HAP-1 (cell line): ENCODE results near the gene SLC24A3.
A peak's percentile ranks its signal among the peaks of the same experiment; 100 is the strongest.

Experiments used
- DNase-seq, 2 experiments: peaks; one replicate each; pipeline ENCODE4 v3.0.0-alpha.2; 2016 to 2020; ENCODE audit warnings: low spot score in 2 of 2
- H3K27me3 ChIP-seq: fragments of 250-450 bp; sonication (Bioruptor Pico); 2 replicates; pipeline ENCODE4 v1.5.1; 2020; ENCODE audit warnings: low read depth, mild to moderate bottlenecking, moderate library complexity
- H3K36me3 ChIP-seq: fragments of 250-450 bp; sonication (Bioruptor Pico); replicated peaks from 2 replicates; pipeline ENCODE4 v1.5.1; 2020; ENCODE audit warnings: mild to moderate bottlenecking
- H3K4me1 ChIP-seq: fragments of 250-450 bp; sonication (Bioruptor Pico); 2 replicates; pipeline ENCODE4 v1.5.1; 2020; ENCODE audit warnings: mild to moderate bottlenecking
- H3K4me3 ChIP-seq: fragments of 250-450 bp; sonication (Bioruptor Pico); 2 replicates; pipeline ENCODE4 v1.5.1; 2020; ENCODE audit warnings: mild to moderate bottlenecking, moderate library complexity
- H3K9me3 ChIP-seq: fragments of 250-450 bp; sonication (Bioruptor Pico); 2 replicates; pipeline ENCODE4 v1.5.1; 2020; ENCODE audit warnings: mild to moderate bottlenecking, moderate library complexity
- in situ Hi-C: fragments of 300-500 bp; cut with MboI; formaldehyde crosslinking; loops from 3 replicates; pipeline ENCODE4 v1.14.3; 2020; ENCODE audit warnings: low sequenced_read_pairs, inconsistent platforms, mixed read lengths

SLC24A3 gene

DNA sequence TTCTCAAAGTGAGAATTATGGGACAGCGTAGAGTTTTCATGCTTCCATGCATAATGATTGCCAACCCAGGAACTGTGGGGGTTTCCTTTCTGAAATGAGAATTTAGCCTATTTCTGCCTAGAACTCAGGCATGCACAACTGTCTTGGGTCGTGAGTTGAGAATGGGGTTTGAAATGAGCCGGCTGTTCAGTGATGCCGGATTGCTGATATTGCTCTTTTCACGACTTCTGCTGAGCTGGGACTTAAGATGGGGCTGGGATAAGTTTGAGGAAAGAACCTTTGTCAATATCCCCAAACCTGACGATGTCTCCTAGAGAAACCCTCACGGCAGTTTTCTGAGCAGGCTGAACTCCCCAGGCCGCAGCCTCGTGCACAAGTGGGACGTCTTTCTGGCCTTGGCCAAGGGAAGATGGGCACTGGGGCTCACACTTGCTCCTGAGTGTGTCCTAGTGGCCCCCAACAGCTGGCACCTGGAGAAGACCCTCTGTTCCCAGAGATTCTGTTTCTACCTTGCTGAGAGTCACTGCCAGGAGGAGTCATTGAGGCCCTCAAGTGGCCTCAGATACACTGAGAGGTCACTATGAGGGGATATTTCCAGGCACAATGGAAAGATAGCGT is 511.5 kb downstream of the SLC24A3 start:
- Histone ChIP-seq H3K4me1 (no peaks in the 10 kb centered on the region), H3K9me3 (no peaks in the 10 kb centered on the region), H3K36me3 (no peaks in the 10 kb centered on the region), H3K27me3 (no peaks in the 10 kb centered on the region), H3K4me3 (no peak overlapping the region)
- no peak for DNase-seq
- in situ Hi-C loops, result no loop called here

DNA sequence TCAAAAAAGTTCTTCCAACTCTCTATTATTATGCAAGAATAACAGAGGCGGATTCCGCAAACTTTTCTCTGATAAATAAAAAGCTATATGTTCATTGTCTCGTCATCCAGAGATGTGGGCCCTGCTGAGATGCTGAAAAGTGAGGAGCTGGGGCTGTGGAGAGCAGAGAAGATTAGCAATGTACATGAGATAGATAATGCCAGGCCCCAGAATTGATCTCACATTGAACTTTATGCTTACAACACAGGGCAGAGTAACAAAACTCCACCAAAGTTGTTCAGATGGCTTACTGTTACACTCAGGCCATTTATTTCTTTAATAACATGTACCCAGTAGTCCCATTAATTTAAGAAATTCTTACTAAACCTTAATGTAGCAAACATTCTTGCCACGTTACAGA is 512.9 kb downstream of the SLC24A3 start:
- in situ Hi-C loops, result no loop called here
- no peaks in the 10 kb centered on the region for H3K36me3 ChIP-seq
- H3K9me3 ChIP-seq, result no peaks in the 10 kb centered on the region
- H3K4me1 ChIP-seq, result no peaks in the 10 kb centered on the region
- no peaks in the 10 kb centered on the region for H3K27me3 ChIP-seq
- DNase-seq, result no peak
- no peak overlapping the region for H3K4me3 ChIP-seq

DNA sequence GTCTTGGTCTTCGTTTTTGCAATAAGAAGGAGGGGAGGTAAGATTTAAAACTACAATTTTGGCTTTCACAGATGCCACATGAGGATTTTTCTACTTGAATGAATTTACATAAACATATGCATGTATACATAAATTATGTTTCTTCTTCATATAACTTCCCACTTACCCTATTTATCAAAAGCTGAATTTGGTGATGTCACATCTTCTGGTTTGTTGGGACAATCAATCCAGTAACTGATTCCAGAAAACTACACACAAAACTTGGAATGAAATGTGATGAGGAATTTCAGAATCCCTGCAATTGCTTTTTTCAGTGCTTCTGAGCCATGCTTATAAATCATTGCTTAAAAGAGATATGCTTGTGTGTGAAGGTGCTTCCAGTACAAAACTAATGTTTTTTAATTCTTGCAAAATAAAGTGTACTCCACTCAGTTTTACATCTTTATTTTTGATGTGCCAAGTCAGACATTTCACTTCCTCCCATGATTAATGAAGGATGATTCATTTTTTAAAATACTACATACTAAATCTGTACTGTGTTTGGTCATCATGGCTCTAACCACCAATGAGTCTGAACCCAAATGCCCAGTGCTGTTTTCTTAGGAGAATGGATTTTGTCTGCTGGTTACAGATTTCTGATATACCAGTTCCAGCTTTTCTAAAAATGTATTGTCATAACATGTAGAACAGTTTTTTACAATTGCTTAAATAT is 513.5 kb downstream of the SLC24A3 start:
- Histone ChIP-seq H3K27me3 (no peaks in the 10 kb centered on the region), H3K4me3 (no peak overlapping the region), H3K4me1 (no peaks in the 10 kb centered on the region), H3K36me3 (no peaks in the 10 kb centered on the region), H3K9me3 (no peaks in the 10 kb centered on the region)
- no peak for DNase-seq
- in situ Hi-C loops, result no loop called here

DNA sequence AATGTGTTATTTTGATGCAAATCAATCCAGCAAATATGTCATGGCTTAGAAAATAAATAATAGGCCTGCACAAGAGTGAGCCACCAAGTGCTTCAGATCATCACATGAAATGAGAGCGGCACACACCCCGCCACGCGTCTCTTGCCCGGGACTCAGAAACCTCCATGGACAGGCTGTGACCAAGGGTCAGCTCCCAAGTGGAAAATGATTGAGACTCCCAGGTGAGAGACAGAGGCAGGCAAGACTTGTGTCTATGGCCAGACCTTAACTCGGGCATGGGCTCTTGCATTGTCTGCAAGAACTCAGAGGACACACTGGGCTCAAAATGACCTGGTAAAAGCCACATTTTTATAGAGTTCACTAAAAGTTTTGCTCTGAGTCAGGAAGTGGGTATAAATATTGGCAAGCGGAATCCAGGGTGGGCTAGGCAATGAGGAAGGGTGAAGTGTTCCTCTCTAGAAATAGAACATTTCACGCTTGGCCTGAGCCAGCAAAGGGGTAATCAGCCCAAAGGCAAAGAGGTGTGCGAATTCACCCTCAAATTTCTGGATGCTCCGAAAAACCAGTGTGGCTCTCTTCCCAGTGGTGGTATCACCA is 514.9 kb downstream of the SLC24A3 start:
- H3K9me3 ChIP-seq, result no peaks in the 10 kb centered on the region
- no peaks in the 10 kb centered on the region for H3K27me3 ChIP-seq
- in situ Hi-C loops, result no loop called here
- no peak overlapping the region for H3K4me3 ChIP-seq
- H3K36me3 ChIP-seq, result no peaks in the 10 kb centered on the region
- no peak for DNase-seq
- no peaks in the 10 kb centered on the region for H3K4me1 ChIP-seq

DNA sequence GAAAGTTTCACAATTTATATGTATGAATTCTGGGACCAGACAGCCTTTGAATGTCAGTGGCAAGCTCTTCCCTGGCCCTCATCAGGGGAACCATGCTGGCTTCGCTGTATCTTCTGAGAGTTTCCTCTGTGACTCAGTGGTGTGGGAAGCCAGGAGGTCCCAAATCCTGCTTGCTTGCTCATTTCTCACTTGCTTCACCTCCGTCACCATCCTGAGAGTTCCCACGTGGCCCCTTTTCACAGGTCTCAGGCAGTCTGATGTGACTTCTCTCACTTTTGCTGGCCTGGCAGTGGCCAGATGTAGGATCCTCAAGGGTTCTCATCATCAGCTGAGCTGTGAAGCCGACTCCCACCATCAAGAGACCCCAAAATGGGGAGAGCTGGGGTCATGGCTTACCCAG is 517.2 kb downstream of the SLC24A3 start:
- no peaks in the 10 kb centered on the region for H3K9me3 ChIP-seq

DNA sequence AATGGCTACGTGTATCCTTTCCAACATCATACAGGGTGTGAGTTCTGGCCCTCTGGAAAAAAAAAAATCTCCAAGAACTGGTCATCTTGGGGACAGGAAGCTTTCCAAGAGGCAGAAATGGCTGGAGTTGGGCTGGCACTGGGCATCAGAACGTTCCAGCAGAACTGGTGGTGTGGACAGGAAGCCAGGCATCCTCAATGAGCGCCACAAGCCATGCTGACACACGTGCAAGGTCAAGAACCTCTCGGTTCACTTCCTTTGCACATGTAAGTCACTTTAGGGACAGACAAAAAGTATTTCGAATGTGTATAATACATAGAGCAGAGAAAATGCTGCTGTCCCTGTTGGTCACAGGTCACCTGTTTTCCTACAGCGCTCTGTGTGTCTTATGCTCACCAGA is 518.3 kb downstream of the SLC24A3 start:
- Histone ChIP-seq H3K36me3 (no peaks in the 10 kb centered on the region), H3K4me1 (no peaks in the 10 kb centered on the region), H3K4me3 (no peak overlapping the region), H3K9me3 (no peaks in the 10 kb centered on the region), H3K27me3 (no peaks in the 10 kb centered on the region)
- in situ Hi-C loops, result no loop called here
- no peak for DNase-seq

More for the DNA sequence above, 517.2 kb downstream of the SLC24A3 start:
- no peaks in the 10 kb centered on the region for H3K27me3 ChIP-seq
- H3K36me3 ChIP-seq, result no peaks in the 10 kb centered on the region
- in situ Hi-C loops, result no loop called here
- DNase-seq, result no peak
- no peaks in the 10 kb centered on the region for H3K4me1 ChIP-seq
- no peak overlapping the region for H3K4me3 ChIP-seq

DNA sequence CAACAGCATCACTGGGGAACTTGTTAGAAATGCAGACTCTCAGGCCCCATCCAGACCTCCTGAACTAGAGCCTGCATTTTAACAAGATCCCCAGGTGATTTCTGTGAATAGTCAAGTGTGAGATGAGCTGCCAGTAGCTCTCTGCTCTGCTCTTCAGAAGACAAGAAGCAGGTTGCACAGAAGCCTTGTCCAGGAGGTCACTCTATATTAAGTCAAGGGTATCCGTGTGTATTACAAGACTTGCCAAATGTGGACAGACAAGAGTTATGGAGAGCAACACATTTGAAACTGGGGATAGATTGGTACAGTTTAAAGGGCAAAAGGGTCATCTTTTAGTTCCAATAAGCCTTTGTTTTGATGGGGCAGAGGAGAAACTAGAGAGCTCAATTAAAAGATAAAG is 522.4 kb downstream of the SLC24A3 start:
- no peak for DNase-seq
- Histone ChIP-seq H3K36me3 (no peaks in the 10 kb centered on the region), H3K4me1 (no peaks in the 10 kb centered on the region), H3K27me3 (no peaks in the 10 kb centered on the region), H3K9me3 (no peaks in the 10 kb centered on the region), H3K4me3 (no peak overlapping the region)
- in situ Hi-C loops, result no loop called here

DNA sequence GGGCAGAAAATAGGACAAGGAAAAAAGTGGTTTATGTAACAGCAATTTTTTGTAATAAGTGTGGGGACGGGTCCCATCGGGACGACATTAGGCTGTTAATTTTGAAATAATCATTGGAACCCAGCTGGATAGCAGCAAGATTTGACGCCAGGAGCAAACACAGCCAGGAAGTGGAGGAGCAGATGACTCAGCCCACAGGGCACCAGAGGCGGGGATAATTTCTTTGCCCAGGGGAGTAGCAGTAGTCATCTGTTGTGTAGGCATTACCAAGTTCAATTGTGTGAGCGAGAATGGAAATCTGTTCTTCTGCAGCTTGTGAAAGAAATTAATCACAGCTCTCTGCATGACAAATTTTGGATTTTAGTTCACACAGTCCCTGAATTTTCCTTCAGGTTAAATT is 523.0 kb downstream of the SLC24A3 start:
- in situ Hi-C loops, result no loop called here
- DNase-seq, result peak; percentile 8 to 36
- Histone ChIP-seq H3K27me3 (no peaks in the 10 kb centered on the region), H3K36me3 (no peaks in the 10 kb centered on the region), H3K4me3 (no peak overlapping the region), H3K4me1 (no peaks in the 10 kb centered on the region), H3K9me3 (no peaks in the 10 kb centered on the region)

DNA sequence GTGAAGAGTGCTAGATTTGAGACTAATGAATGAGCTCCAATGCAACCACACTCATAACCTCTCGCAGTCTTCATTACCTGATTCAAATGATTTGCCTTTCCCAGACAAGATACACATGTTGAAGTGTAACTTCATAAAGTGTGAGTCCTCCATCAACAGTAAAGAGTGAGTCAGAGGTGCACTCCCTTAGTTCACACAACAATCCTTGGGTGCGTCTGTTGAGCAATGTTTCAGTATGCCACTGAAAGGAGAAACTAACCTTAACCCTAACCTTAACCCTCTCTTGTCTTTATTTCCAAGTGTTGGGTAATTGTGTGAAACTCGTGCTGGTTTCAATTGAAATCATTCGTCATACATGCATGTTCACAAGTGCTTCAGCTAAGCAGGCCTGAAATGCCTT is 524.6 kb downstream of the SLC24A3 start:
- no peak for DNase-seq
- in situ Hi-C loops, result no loop called here
- no peaks in the 10 kb centered on the region for H3K36me3 ChIP-seq
- H3K9me3 ChIP-seq, result no peaks in the 10 kb centered on the region
- no peak overlapping the region for H3K4me3 ChIP-seq
- no peaks in the 10 kb centered on the region for H3K4me1 ChIP-seq
- no peaks in the 10 kb centered on the region for H3K27me3 ChIP-seq

DNA sequence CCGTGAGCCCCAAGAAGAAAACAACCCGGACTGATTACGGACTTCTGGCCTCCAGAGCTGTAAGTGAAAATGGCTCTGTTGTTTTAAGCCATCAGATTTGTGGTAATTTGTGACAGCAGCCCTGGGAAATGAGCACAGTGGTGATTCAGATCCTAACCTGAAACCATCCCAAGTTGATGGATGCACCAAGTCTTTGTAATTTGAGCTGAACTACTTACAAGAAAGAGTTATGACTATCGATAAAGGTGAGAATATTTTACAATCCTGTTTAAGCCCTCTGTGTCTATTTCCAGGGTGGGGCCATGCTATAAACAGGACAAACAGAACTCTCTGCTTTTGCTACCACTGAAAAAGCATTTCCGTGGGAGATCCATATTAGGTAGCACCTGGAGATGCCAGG is 526.5 kb downstream of the SLC24A3 start:
- Histone ChIP-seq H3K4me1 (no peaks in the 10 kb centered on the region), H3K27me3 (no peaks in the 10 kb centered on the region), H3K4me3 (no peak overlapping the region), H3K36me3 (no peaks in the 10 kb centered on the region), H3K9me3 (no peaks in the 10 kb centered on the region)
- no peak for DNase-seq
- in situ Hi-C loops, result no loop called here

DNA sequence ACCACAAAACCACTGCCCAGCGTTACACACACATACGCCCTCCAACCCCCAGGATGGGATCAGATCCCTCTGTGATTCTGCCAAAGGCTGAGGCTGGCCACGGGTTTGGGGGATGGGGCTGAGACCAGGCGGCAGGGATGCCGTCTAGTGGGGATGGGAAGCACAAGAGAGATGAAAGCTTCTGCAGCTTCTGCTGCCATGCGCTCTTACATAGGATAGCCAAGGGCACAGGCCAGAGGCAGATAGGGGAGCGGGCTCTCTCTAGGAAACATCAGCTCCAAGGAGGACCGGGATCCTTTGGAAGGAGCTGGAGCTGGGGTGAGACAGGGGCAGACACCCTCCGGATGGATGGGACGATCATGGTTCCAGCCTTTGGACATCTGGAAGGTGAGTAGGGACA is 526.9 kb downstream of the SLC24A3 start:
- no peak for DNase-seq
- Histone ChIP-seq H3K27me3 (no peaks in the 10 kb centered on the region), H3K4me1 (no peaks in the 10 kb centered on the region), H3K36me3 (no peaks in the 10 kb centered on the region), H3K4me3 (no peak overlapping the region), H3K9me3 (no peaks in the 10 kb centered on the region)
- in situ Hi-C loops, result no loop called here

DNA sequence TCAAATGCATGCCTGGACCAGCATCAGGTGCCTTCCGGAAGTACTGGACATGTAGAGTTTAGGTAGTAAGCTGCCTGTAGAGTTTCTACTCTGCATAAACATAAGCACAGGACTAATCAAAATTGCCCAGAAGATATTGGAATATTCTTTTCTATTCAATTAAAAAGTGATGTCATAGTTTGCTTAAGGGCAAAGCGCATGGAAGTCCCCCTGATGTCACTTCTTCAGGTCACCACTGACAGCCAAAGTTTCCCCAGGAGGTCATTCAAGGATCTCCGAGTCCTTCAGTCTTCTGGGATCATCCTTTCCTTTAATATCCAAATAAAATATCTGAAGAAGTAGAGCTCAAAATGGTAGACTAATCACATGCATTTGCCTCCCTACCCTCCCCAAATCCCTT is 528.1 kb downstream of the SLC24A3 start:
- H3K4me3 ChIP-seq, result no peak overlapping the region
- in situ Hi-C loops, result no loop called here
- H3K27me3 ChIP-seq, result no peaks in the 10 kb centered on the region
- no peaks in the 10 kb centered on the region for H3K4me1 ChIP-seq
- H3K9me3 ChIP-seq, result no peaks in the 10 kb centered on the region
- H3K36me3 ChIP-seq, result no peaks in the 10 kb centered on the region
- no peak for DNase-seq

DNA sequence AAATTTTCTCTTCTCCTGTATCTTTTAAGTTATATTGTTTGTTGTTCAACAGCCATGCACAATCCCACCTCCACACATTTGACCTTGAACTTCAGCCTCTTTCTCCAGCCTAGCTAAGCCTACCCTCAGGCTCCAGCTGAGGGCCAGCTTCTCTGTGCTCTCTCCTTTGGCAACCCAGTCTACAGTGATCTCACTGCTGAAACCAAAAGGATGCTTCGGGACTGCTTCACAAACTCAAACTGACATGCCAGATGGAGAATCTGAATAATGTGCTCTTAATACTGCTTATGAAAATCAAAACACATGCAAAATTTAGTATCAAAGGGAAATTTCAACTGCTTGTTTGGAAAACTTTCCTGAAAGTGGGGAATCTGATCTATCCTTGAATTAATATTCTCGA is 529.5 kb downstream of the SLC24A3 start:
- Histone ChIP-seq H3K4me3 (no peak overlapping the region), H3K9me3 (no peaks in the 10 kb centered on the region), H3K36me3 (no peaks in the 10 kb centered on the region), H3K27me3 (no peaks in the 10 kb centered on the region), H3K4me1 (no peaks in the 10 kb centered on the region)
- DNase-seq, result no peak
- in situ Hi-C loops, result no loop called here

DNA sequence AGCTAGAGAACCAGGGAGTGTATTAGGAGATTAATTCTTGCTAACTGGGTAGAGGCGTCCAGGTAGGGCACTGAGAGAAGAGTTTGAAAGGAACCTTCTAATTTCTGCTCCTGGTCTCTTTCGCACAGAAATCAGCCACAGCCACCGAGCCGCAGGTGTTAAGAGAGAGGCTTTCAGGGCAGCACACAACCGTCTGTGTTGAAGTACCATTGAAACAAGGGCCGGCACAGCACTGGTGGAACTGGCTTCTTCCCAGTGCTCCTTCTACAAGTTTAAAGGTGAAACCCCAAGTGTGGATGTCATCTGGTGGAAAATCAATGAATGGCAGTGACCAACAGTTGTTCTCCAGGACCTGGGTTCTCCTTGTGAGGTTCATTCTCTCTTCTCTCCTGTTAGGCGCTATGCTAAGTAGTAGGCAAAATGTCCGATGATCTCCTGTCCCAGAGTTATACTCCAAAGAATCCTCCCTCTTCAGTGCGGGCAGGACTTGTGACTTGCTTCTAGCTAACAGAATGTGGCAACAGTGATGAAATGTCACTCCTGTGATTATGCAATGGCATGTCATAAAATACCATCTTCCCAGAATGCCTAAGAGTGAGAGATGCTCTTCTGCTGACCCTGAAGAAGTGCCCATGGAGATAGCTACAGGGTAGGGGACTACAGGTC is 530.7 kb downstream of the SLC24A3 start:
- H3K4me1 ChIP-seq, result no peaks in the 10 kb centered on the region
- no peak overlapping the region for H3K4me3 ChIP-seq
- no peaks in the 10 kb centered on the region for H3K9me3 ChIP-seq
- no peaks in the 10 kb centered on the region for H3K36me3 ChIP-seq
- no peak for DNase-seq
- H3K27me3 ChIP-seq, result no peaks in the 10 kb centered on the region
- in situ Hi-C loops, result no loop called here
